ENCODE results near the gene SLC18B1. TPM values are rescaled to one million over a fixed set of nuclear protein-coding genes. Genes with fewer than 3 reads are reported as not detected.

Gene SLC18B1
- 4.1 to 6.7 TPM (median 4.5 TPM) in 5 replicates for total RNA-seq (2022; extraction: Qiagen RNA extraction; ENCODE audit: low read depth)

DNA sequence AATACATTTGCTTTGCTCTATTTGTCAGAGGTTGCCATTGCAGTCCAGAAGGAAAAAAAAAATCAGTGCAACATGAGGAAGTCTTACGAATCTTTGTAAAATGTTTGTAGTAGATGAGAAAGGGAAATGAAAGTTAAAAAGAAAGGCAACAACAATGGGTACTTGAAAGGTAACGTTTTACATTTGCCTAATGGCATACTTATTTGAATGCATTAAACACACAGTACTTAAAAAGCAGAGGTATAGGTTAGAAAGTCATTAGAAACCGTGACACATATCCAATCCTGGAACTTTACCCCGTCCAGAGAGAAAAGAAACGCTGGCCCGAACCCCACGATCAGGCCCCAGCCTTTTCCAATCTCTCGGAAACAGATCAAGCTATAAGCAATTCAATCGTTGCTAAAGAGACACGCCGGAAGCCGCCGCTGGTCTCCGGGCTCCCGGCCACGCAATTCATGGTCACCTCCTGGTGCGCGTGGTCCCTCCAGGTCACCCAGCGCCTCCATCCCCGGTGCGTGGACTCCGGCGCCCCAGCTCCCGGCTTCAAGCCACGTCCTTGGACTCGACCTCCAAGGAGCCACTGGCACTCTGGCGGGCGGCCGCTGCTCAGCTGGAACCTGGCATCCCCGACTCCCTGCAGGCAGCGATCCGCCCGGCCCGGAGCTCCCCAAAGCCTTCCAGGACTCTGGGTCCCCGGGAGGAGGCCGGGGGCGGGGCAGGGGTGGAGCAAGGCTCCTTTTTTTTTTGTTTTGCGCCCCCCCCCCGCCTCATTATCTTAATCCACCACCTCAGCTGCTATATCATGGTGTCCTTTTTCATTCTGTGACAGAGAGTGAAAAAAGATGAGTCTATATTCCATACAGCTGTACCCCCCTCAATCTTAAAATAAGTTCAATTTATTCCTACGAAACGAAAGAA, at the start of gene SLC18B1:
Gene SLC18B1, minus strand, starts transcription at position 687 of the 918 bp plus-strand sequence. Its CDS starts 181 bp downstream, at position 506.

Other genes with a start within 250 kb of the SLC18B1 start
- gene TAAR8, start 246.0 kb downstream of the SLC18B1 start, total RNA-seq (2022; extraction: Qiagen RNA extraction; ENCODE audit: low read depth), result not detected in 5 replicates
- not detected in 5 replicates for gene TAAR6, start 228.3 kb downstream of the SLC18B1 start, total RNA-seq (2022; extraction: Qiagen RNA extraction; ENCODE audit: low read depth)
- not detected in 5 replicates for gene TAAR5, start 208.9 kb downstream of the SLC18B1 start, total RNA-seq (2022; extraction: Qiagen RNA extraction; ENCODE audit: low read depth)
- not detected in 5 replicates for gene TAAR2, start 174.4 kb downstream of the SLC18B1 start, total RNA-seq (2022; extraction: Qiagen RNA extraction; ENCODE audit: low read depth)
- not detected in 5 replicates for gene TAAR1, start 139.5 kb downstream of the SLC18B1 start, total RNA-seq (2022; extraction: Qiagen RNA extraction; ENCODE audit: low read depth)
- gene VNN1, start 84.6 kb downstream of the SLC18B1 start, total RNA-seq (2022; extraction: Qiagen RNA extraction; ENCODE audit: low read depth), result 0.04 to 0.09 TPM (median 0.07 TPM) in 5 replicates
- gene VNN2, start 40.7 kb downstream of the SLC18B1 start, total RNA-seq (2022; extraction: Qiagen RNA extraction; ENCODE audit: low read depth), result not detected in 5 replicates
- 1,728 to 2,126 TPM (median 1,928 TPM) in 5 replicates for gene RPS12, start 15.9 kb upstream of the SLC18B1 start, total RNA-seq (2022; extraction: Qiagen RNA extraction; ENCODE audit: low read depth)

Data from A549 treated with ZK216348 at 1 μM for 4 hours (cell line).